ENCODE results near the gene OR51E1. TPM values are rescaled to one million over a fixed set of nuclear protein-coding genes. Genes with fewer than 3 reads are reported as not detected.

The OR51E1 gene
- total RNA-seq, 1 donor from 2014 or later, result 0.81 TPM

GRCh38 chr11:4664183-4664582 is 20.4 kb downstream of the OR51E1 start:
- DNase-seq (ENCODE audit: extremely low spot score, unreplicated experiment), result no peak
- no peak for TF ChIP-seq CTCF (IDR thresholded peaks at IDR 0.05)
- no peaks in the 10 kb centered on the region for H3K36me3 Mint-ChIP-seq (ENCODE audit: unreplicated experiment)
- H3K27me3 Mint-ChIP-seq (ENCODE audit: unreplicated experiment), result no peaks in the 10 kb centered on the region
- H3K9me3 Mint-ChIP-seq (ENCODE audit: unreplicated experiment), result no peaks in the 10 kb centered on the region
- no peak overlapping the region for H3K4me3 Mint-ChIP-seq (ENCODE audit: unreplicated experiment)
- H3K27ac Mint-ChIP-seq (ENCODE audit: unreplicated experiment), result peak overlapping the region; percentile 68
- H3K4me1 Mint-ChIP-seq (ENCODE audit: unreplicated experiment), result peaks cover 30% of the 10 kb centered on the region

- peak overlapping the region; percentile 68 for H3K27ac Mint-ChIP-seq (ENCODE audit: unreplicated experiment)
Measured at GRCh38 chr11:4664786-4665185, 21.0 kb downstream of the OR51E1 start.

GRCh38 chr11:4665424-4665823 is 21.6 kb downstream of the OR51E1 start:
- no peak for TF ChIP-seq CTCF (IDR thresholded peaks at IDR 0.05)
- Mint-ChIP-seq H3K9me3 (ENCODE audit: unreplicated experiment) (no peaks in the 10 kb centered on the region), H3K4me3 (ENCODE audit: unreplicated experiment) (no peak overlapping the region), H3K4me1 (ENCODE audit: unreplicated experiment) (peaks cover 38% of the 10 kb centered on the region), H3K36me3 (ENCODE audit: unreplicated experiment) (no peaks in the 10 kb centered on the region), H3K27me3 (ENCODE audit: unreplicated experiment) (no peaks in the 10 kb centered on the region), H3K27ac (ENCODE audit: unreplicated experiment) (peak overlapping the region; percentile 68)
- no peak for DNase-seq (ENCODE audit: extremely low spot score, unreplicated experiment)

More at GRCh38 chr11:4664786-4665185, 21.0 kb downstream of the OR51E1 start:
- Mint-ChIP-seq H3K36me3 (ENCODE audit: unreplicated experiment) (no peaks in the 10 kb centered on the region), H3K27me3 (ENCODE audit: unreplicated experiment) (no peaks in the 10 kb centered on the region), H3K4me3 (ENCODE audit: unreplicated experiment) (no peak overlapping the region), H3K9me3 (ENCODE audit: unreplicated experiment) (no peaks in the 10 kb centered on the region), H3K4me1 (ENCODE audit: unreplicated experiment) (peaks cover 36% of the 10 kb centered on the region)
- TF ChIP-seq CTCF (IDR thresholded peaks at IDR 0.05), result no peak
- DNase-seq (ENCODE audit: extremely low spot score, unreplicated experiment), result no peak

- Mint-ChIP-seq H3K36me3 (ENCODE audit: unreplicated experiment) (no peaks in the 10 kb centered on the region), H3K27ac (ENCODE audit: unreplicated experiment) (peak overlapping the region; percentile 96), H3K4me3 (ENCODE audit: unreplicated experiment) (no peak overlapping the region), H3K27me3 (ENCODE audit: unreplicated experiment) (no peaks in the 10 kb centered on the region), H3K4me1 (ENCODE audit: unreplicated experiment) (peaks cover 48% of the 10 kb centered on the region), H3K9me3 (ENCODE audit: unreplicated experiment) (no peaks in the 10 kb centered on the region)
- TF ChIP-seq CTCF (IDR thresholded peaks at IDR 0.05), result no peak
- no peak for DNase-seq (ENCODE audit: extremely low spot score, unreplicated experiment)
Measured at GRCh38 chr11:4671741-4672140, 28.0 kb downstream of the OR51E1 start.

- no peak overlapping the region for H3K4me3 Mint-ChIP-seq (ENCODE audit: unreplicated experiment)
- no peaks in the 10 kb centered on the region for H3K27me3 Mint-ChIP-seq (ENCODE audit: unreplicated experiment)
- no peak for TF ChIP-seq CTCF (IDR thresholded peaks at IDR 0.05)
- no peaks in the 10 kb centered on the region for H3K36me3 Mint-ChIP-seq (ENCODE audit: unreplicated experiment)
- peaks cover 48% of the 10 kb centered on the region for H3K4me1 Mint-ChIP-seq (ENCODE audit: unreplicated experiment)
- DNase-seq (ENCODE audit: extremely low spot score, unreplicated experiment), result no peak
- H3K9me3 Mint-ChIP-seq (ENCODE audit: unreplicated experiment), result no peaks in the 10 kb centered on the region
- H3K27ac Mint-ChIP-seq (ENCODE audit: unreplicated experiment), result peak overlapping the region; percentile 96
Measured at GRCh38 chr11:4672470-4672869, 28.7 kb downstream of the OR51E1 start.

Data from osteocyte (in vitro differentiated cells).